Nephron progenitor cell (in vitro differentiated cells): Measurements from ENCODE around the gene CEP120.
"Not testable (repeated sequence)": the region's sequence is repeated elsewhere in the genome, so short reads cannot be mapped to it uniquely, and the experiment has no call there.

Experiments
- DNase-seq: peaks from one replicate; pipeline ENCODE4 v3.0.0; 2021
- H3K27ac Mint-ChIP-seq: 2 replicates; pipeline ENCODE4 v1.8.0; 2021; ENCODE audit warnings: mild to moderate bottlenecking, moderate library complexity, mixed read lengths
- H3K27me3 Mint-ChIP-seq: 2 replicates; pipeline ENCODE4 v1.8.0; 2021; ENCODE audit warnings: mild to moderate bottlenecking, low read depth, mixed read lengths; ENCODE audit not compliant: poor library complexity
- H3K36me3 Mint-ChIP-seq: 2 replicates; pipeline ENCODE4 v1.8.0; 2021; ENCODE audit warnings: low read depth, mixed read lengths
- H3K4me1 Mint-ChIP-seq: 2 replicates; pipeline ENCODE4 v1.8.0; 2021; ENCODE audit warnings: mixed read lengths
- H3K4me3 Mint-ChIP-seq: 2 replicates; pipeline ENCODE4 v1.8.0; 2021; ENCODE audit warnings: mild to moderate bottlenecking, moderate library complexity, mixed read lengths
- H3K9me3 Mint-ChIP-seq: 2 replicates; pipeline ENCODE4 v1.8.0; 2021; ENCODE audit warnings: mild to moderate bottlenecking, moderate library complexity, mixed read lengths
- TF ChIP-seq, protein P1 (sequence below): fragments of 200-600 bp; sonication (generic); IDR thresholded peaks from 2 replicates; pipeline ENCODE4 v1.5.0; 2021; ENCODE audit warnings: antibody characterized with exemption

The CEP120 gene

DNA sequence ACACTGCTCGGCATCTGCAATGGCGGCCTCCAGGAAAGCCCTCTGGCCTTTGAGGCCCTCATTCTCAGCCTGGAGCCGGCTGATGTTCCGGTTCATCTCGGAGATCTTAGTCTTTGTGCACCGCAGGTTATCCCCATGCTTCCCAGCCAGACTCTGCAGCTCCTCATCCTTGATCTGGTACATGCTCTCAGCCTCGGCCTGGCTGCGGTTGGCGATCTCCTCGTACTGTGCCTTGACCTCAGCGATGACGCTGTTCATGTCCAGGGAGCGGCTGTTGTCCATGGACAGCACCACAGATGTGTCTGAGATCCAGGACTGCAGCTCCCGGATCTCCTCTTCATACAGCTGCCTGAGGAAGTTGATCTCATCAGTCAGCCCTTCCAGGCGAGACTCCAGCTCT lies 21.9 kb downstream of the CEP120 start:
- no peak overlapping the region for H3K4me3 Mint-ChIP-seq
- no peak for DNase-seq
- H3K9me3 Mint-ChIP-seq, result no peaks in the 10 kb centered on the region
- no peak overlapping the region for H3K27ac Mint-ChIP-seq
- H3K4me1 Mint-ChIP-seq, result no peaks in the 10 kb centered on the region
- H3K36me3 Mint-ChIP-seq, result peaks cover 64% of the 10 kb centered on the region
- H3K27me3 Mint-ChIP-seq, result peaks cover 3% of the 10 kb centered on the region
- TF ChIP-seq, protein P1, sequence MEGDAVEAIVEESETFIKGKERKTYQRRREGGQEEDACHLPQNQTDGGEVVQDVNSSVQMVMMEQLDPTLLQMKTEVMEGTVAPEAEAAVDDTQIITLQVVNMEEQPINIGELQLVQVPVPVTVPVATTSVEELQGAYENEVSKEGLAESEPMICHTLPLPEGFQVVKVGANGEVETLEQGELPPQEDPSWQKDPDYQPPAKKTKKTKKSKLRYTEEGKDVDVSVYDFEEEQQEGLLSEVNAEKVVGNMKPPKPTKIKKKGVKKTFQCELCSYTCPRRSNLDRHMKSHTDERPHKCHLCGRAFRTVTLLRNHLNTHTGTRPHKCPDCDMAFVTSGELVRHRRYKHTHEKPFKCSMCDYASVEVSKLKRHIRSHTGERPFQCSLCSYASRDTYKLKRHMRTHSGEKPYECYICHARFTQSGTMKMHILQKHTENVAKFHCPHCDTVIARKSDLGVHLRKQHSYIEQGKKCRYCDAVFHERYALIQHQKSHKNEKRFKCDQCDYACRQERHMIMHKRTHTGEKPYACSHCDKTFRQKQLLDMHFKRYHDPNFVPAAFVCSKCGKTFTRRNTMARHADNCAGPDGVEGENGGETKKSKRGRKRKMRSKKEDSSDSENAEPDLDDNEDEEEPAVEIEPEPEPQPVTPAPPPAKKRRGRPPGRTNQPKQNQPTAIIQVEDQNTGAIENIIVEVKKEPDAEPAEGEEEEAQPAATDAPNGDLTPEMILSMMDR, result no peak

DNA sequence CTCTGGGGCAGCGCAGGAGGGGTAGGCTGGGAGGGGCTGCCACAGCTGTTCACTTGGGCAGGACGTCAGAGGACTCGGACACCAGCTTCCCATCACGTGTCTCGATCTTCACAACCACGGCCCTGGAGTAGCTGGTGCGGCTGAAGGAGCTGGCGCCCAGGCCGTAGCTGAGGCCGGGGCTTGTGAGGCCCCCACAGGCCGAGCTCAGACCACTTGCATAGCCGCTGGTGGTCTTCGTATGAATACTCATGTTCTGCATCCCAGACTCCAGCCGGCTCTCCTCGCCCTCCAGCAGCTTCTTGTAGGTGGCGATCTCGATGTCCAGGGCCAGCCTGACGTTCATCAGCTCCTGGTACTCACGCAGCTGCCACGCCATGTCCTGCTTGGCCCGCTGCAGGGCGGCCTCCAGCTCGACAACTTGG lies 22.3 kb downstream of the CEP120 start:
- H3K27ac Mint-ChIP-seq, H3K9me3 Mint-ChIP-seq, DNase-seq, H3K4me3 Mint-ChIP-seq, H3K27me3 Mint-ChIP-seq, H3K4me1 Mint-ChIP-seq: not testable (repeated sequence)
- peaks cover 61% of the 10 kb centered on the region for H3K36me3 Mint-ChIP-seq

DNA sequence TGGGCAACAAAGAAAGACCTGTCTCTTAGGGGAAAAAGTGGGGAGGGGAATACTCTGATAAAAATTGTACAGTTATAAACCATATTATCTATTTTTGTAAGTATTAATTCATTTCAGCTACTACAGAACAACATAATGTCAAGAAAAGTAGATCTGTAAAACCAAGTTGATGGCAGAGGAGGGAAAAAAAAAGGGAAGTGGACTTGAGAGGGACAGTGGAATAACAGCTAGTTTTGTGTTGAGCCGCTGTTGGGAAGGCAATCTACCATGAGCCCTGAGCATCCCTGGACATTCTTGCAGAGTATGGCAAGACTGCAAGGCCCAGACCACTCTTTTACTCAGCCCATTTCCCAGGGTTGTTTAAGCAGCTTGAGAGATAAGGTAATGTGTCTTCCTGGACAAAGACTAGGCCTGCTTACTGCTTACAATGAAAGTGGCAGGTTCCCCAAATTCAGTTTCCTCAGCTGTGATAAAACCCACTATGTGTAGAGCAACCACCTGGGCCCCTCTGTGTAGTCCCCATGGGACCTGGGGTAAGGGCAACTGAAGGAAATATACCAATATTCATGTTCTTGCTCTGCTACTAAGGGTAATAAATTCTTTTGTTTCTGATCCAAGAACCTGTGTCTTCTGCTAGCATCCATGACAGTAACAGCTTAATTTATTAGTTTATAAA lies 25.0 kb downstream of the CEP120 start:
- TF ChIP-seq, protein P1, result no peak
- Mint-ChIP-seq H3K36me3 (peaks cover 51% of the 10 kb centered on the region), H3K27ac (no peak overlapping the region), H3K9me3 (no peaks in the 10 kb centered on the region), H3K27me3 (peaks cover 3% of the 10 kb centered on the region), H3K4me1 (no peaks in the 10 kb centered on the region), H3K4me3 (no peak overlapping the region)
- no peak for DNase-seq

DNA sequence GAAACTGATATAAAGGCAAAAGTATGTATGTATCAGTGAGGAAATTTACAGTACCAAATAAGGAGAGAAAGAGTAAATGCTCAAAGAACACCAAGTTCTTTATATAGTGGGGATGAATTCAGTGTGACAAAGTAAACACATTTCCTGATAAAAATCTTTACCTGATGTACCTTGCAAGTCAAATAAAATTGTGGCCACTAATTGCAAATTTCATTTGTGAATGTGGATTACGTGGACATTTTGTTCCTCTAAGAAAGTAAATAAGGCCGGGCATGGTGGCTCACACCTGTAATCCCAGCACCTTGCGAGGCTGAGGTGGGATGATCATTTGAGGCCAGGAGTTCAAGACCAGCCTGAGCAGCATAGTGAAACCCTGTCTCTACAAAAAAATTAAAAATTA lies 25.7 kb downstream of the CEP120 start:
- Mint-ChIP-seq H3K27me3 (peaks cover 3% of the 10 kb centered on the region), H3K36me3 (peaks cover 51% of the 10 kb centered on the region), H3K9me3 (no peaks in the 10 kb centered on the region), H3K4me3 (no peak overlapping the region), H3K4me1 (no peaks in the 10 kb centered on the region), H3K27ac (no peak overlapping the region)
- TF ChIP-seq, protein P1, result no peak
- no peak for DNase-seq

DNA sequence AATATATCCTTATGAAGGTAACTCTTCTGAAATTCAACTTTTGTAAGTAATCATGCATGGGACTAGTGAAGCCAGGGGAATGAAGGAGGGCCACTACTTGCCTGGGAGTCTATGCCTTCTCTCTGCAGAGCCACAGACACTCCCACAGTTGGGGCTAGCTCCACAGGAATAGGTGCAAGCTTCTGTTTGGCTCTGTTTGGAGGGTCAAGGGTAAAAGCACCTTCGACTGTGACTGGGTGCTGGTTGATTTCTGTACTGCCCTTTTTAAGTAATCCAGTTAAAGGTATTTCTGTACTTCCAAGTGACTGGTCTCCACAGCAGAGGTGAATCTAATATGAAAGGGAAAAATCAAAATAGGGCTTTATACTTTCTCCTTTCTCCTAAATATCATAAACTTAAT lies 32.2 kb downstream of the CEP120 start:
- Mint-ChIP-seq H3K36me3 (peaks cover 54% of the 10 kb centered on the region), H3K4me3 (no peak overlapping the region)

DNA sequence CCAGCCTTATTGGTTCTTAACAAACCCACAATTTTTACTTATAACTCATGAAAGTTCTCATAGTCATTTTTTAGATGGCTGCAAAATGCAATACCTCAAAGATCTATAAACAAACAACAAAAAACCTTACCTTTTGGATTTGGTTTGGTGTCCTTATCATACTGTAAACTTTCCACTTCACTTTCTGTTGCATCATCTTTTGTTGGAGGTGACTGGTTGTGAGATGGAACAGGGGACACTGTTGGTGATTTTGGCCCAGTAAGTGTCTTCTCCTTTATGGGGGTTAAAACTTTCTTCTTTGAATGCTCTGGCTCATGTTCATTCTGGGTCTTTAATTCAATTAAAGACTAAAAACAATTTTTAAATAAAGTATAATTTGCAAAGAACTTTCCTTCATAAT lies 33.4 kb downstream of the CEP120 start:
- H3K27me3 Mint-ChIP-seq, result no peaks in the 10 kb centered on the region
- H3K4me3 Mint-ChIP-seq, result no peak overlapping the region
- H3K36me3 Mint-ChIP-seq, result peaks cover 52% of the 10 kb centered on the region
- H3K4me1 Mint-ChIP-seq, result no peaks in the 10 kb centered on the region
- H3K27ac Mint-ChIP-seq, result no peak overlapping the region
- TF ChIP-seq, protein P1, result no peak
- DNase-seq, result no peak
- no peaks in the 10 kb centered on the region for H3K9me3 Mint-ChIP-seq

More for the DNA sequence above, 32.2 kb downstream of the CEP120 start:
- DNase-seq, result no peak
- TF ChIP-seq, protein P1, result no peak
- no peaks in the 10 kb centered on the region for H3K27me3 Mint-ChIP-seq
- no peaks in the 10 kb centered on the region for H3K4me1 Mint-ChIP-seq
- H3K9me3 Mint-ChIP-seq, result no peaks in the 10 kb centered on the region
- H3K27ac Mint-ChIP-seq, result no peak overlapping the region
